ENCODE data around the gene SPRING1.

GRCh38 chr12:116777245-116777644 is 39.4 kb upstream of the SPRING1 start:
- TF ChIP-seq CTCF (IDR thresholded peaks at IDR 0.05; ENCODE audit: low read depth, low read length) = no peak
- TF ChIP-seq POLR2A (IDR thresholded peaks at IDR 0.05; ENCODE audit: extremely low read depth, insufficient read length) = no peak

Data from NB4 (cell line).